Fibroblast of skin of scalp (primary cell): ENCODE results near the gene TVP23A.
"Not testable (repeated sequence)": the region's sequence is repeated elsewhere in the genome, so short reads cannot be mapped to it uniquely, and the experiment has no call there.

Experiments
- DNase-seq: peaks from one replicate; pipeline ENCODE4 v3.0.0-alpha.2; 2013

Gene TVP23A

GRCh38 chr16:10835281-10835931 lies 16.8 kb upstream of the TVP23A start:
- no peak for DNase-seq

GRCh38 chr16:10834766-10835165 lies 16.2 kb upstream of the TVP23A start:
- no peak for DNase-seq

- no peak for DNase-seq
Observed at GRCh38 chr16:10834130-10834529, 15.5 kb upstream of the TVP23A start.

- DNase-seq = no peak
Observed at GRCh38 chr16:10833271-10833670, 14.7 kb upstream of the TVP23A start.

GRCh38 chr16:10831894-10832886 lies 13.6 kb upstream of the TVP23A start:
- no peak for DNase-seq

GRCh38 chr16:10830240-10830639 lies 11.6 kb upstream of the TVP23A start:
- DNase-seq = not testable (repeated sequence)

GRCh38 chr16:10829390-10830098 lies 10.9 kb upstream of the TVP23A start:
- DNase-seq = not testable (repeated sequence)

- peak; percentile 33 for DNase-seq
Observed at GRCh38 chr16:10828851-10829366, 10.3 kb upstream of the TVP23A start.

- DNase-seq = peak; percentile 80
Observed at GRCh38 chr16:10827691-10828341, 9.2 kb upstream of the TVP23A start.

- no peak for DNase-seq
Observed at GRCh38 chr16:10824111-10824893, 5.7 kb upstream of the TVP23A start.

- DNase-seq = no peak
Observed at GRCh38 chr16:10822702-10823101, 4.1 kb upstream of the TVP23A start.

GRCh38 chr16:10820546-10820945 lies 2.0 kb upstream of the TVP23A start:
- DNase-seq = no peak

- DNase-seq = no peak
Observed at GRCh38 chr16:10817514-10817913, 1.1 kb downstream of the TVP23A start.

GRCh38 chr16:10813099-10813455 lies 5.5 kb downstream of the TVP23A start:
- no peak for DNase-seq

GRCh38 chr16:10812312-10813098 lies 6.1 kb downstream of the TVP23A start:
- DNase-seq = no peak

- DNase-seq = no peak
Observed at GRCh38 chr16:10809706-10810105, 8.9 kb downstream of the TVP23A start.

GRCh38 chr16:10808850-10809249 lies 9.7 kb downstream of the TVP23A start:
- DNase-seq = no peak

- no peak for DNase-seq
Observed at GRCh38 chr16:10808218-10808617, 10.4 kb downstream of the TVP23A start.

GRCh38 chr16:10806698-10807097 lies 11.9 kb downstream of the TVP23A start:
- no peak for DNase-seq

GRCh38 chr16:10805334-10805733 lies 13.3 kb downstream of the TVP23A start:
- DNase-seq = no peak

GRCh38 chr16:10799736-10800135 lies 18.9 kb downstream of the TVP23A start:
- no peak for DNase-seq
